ENCODE data around the gene ZNF248.
A peak's percentile ranks its signal among the peaks of the same experiment; 100 is the strongest.

Gene ZNF248

DNA sequence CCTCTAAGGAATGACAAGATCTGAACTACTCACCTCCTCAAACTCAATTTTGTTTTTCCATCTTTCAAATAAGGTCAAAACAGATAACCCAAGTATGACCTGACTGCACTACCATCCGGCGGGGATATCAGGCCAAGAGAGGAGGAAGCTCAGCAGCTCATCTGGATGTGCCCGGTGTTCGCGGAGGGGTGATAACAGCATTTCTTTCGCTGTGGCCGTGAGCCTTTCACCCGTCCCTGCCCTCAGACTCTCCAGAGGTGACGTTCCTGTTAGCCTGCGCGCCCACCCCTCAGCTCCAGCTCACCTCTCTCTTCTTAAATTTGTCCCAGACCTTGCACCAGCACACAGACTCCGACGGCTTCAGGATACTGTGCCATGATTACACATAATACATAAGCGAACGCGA, 526 bp downstream of the ZNF248 start:
- Histone ChIP-seq H3K9me3 (ENCODE audit: control extremely low read depth in 1 of 5, control insufficient read depth in 4 of 5, insufficient read depth in 2 of 5, low read depth in 1 of 5, low read length in 4 of 5) (peaks cover 0 to 5% (median 0%) of the 10 kb centered on the region in 5 experiments), H3K27me3 (replicated peaks in 2 of 5; ENCODE audit: control insufficient read depth in 4 of 5, insufficient read depth in 5 of 5, low read length in 4 of 5) (no peaks in the 10 kb centered on the region), H3K36me3 (ENCODE audit: control insufficient read depth in 4 of 4, insufficient read depth in 4 of 4, low read length in 3 of 4) (peaks cover 0 to 14% (median 10%) of the 10 kb centered on the region in 4 experiments), H3K27ac (ENCODE audit: insufficient read depth in 1 of 2, low read depth in 1 of 2, low read length in 2 of 2, poor library complexity in 1 of 2, severe bottlenecking in 2 of 2) (peak overlapping the region; percentile 83 to 89), H3K4me1 (ENCODE audit: control extremely low read depth in 1 of 4, control insufficient read depth in 4 of 4, insufficient read depth in 4 of 4, low read length in 3 of 4) (peaks cover 5 to 21% (median 12%) of the 10 kb centered on the region in 4 experiments), H3K4me3 (ENCODE audit: control insufficient read depth in 1 of 7, extremely low read depth in 1 of 7, insufficient read depth in 4 of 7, low read depth in 2 of 7, low read length in 6 of 7) (peak overlapping the region; percentile 82 to 98 (median 90))
- DNase-seq, result peak; percentile 15 to 70 (median 54)
- WGBS (ENCODE audit: insufficient coverage), result 0% methylated on average over 14 of the region's 16 CpGs
- ChIA-PET CTCF (no interaction called here), POLR2A (no interaction called here)

GRCh38 chr10:37855636-37856035, 1.8 kb downstream of the ZNF248 start:
- Histone ChIP-seq H3K4me3 (ENCODE audit: control insufficient read depth in 1 of 7, extremely low read depth in 1 of 7, insufficient read depth in 4 of 7, low read depth in 2 of 7, low read length in 6 of 7) (no peak overlapping the region), H3K9me3 (ENCODE audit: control extremely low read depth in 1 of 5, control insufficient read depth in 4 of 5, insufficient read depth in 2 of 5, low read depth in 1 of 5, low read length in 4 of 5) (peaks cover 0 to 8% (median 0%) of the 10 kb centered on the region in 5 experiments), H3K4me1 (ENCODE audit: control extremely low read depth in 1 of 4, control insufficient read depth in 4 of 4, insufficient read depth in 4 of 4, low read length in 3 of 4) (peaks cover 5 to 21% (median 12%) of the 10 kb centered on the region in 4 experiments), H3K27ac (ENCODE audit: insufficient read depth in 1 of 2, low read depth in 1 of 2, low read length in 2 of 2, poor library complexity in 1 of 2, severe bottlenecking in 2 of 2) (no peak overlapping the region), H3K36me3 (ENCODE audit: control insufficient read depth in 4 of 4, insufficient read depth in 4 of 4, low read length in 3 of 4) (peaks cover 0 to 20% (median 10%) of the 10 kb centered on the region in 4 experiments), H3K27me3 (replicated peaks in 2 of 5; ENCODE audit: control insufficient read depth in 4 of 5, insufficient read depth in 5 of 5, low read length in 4 of 5) (no peaks in the 10 kb centered on the region)
- ChIA-PET CTCF (no interaction called here), POLR2A (no interaction called here)
- DNase-seq, result no peak
- WGBS (ENCODE audit: insufficient coverage), result 95% methylated on average over 3 of the region's 4 CpGs

DNA sequence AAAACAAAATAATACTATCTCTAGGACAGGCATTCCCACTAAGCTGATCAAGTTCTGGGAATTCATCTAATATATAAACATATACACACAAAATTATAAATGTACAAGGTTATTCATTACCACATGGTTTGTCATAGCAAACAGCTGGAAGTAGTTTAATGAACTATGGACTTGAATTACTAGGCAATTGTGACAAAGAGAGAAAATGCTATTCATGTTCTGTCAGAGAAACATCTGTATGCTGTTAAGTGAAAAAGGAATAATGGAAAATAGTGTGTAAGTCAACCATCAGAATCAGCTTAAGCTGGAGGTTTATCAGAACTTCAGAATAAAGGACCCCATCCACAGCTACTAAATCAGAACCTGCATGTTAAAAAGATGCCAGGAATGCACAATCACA, 2.8 kb downstream of the ZNF248 start:
- Histone ChIP-seq H3K27me3 (replicated peaks in 2 of 5; ENCODE audit: control insufficient read depth in 4 of 5, insufficient read depth in 5 of 5, low read length in 4 of 5) (no peaks in the 10 kb centered on the region), H3K27ac (ENCODE audit: insufficient read depth in 1 of 2, low read depth in 1 of 2, low read length in 2 of 2, poor library complexity in 1 of 2, severe bottlenecking in 2 of 2) (no peak overlapping the region), H3K4me3 (ENCODE audit: control insufficient read depth in 1 of 7, extremely low read depth in 1 of 7, insufficient read depth in 4 of 7, low read depth in 2 of 7, low read length in 6 of 7) (no peak overlapping the region), H3K9me3 (ENCODE audit: control extremely low read depth in 1 of 5, control insufficient read depth in 4 of 5, insufficient read depth in 2 of 5, low read depth in 1 of 5, low read length in 4 of 5) (peaks cover 0 to 5% (median 2%) of the 10 kb centered on the region in 5 experiments), H3K36me3 (ENCODE audit: control insufficient read depth in 4 of 4, insufficient read depth in 4 of 4, low read length in 3 of 4) (peaks cover 0 to 24% (median 10%) of the 10 kb centered on the region in 4 experiments), H3K4me1 (ENCODE audit: control extremely low read depth in 1 of 4, control insufficient read depth in 4 of 4, insufficient read depth in 4 of 4, low read length in 3 of 4) (peaks cover 5 to 21% (median 12%) of the 10 kb centered on the region in 4 experiments)
- ChIA-PET CTCF (no interaction called here), POLR2A (interaction anchor here (0.5 kb wide), 1 partner anchor 855 kb away, joined by 3 read pairs; no protein-coding TSS in a partner anchor)
- DNase-seq, result no peak

DNA sequence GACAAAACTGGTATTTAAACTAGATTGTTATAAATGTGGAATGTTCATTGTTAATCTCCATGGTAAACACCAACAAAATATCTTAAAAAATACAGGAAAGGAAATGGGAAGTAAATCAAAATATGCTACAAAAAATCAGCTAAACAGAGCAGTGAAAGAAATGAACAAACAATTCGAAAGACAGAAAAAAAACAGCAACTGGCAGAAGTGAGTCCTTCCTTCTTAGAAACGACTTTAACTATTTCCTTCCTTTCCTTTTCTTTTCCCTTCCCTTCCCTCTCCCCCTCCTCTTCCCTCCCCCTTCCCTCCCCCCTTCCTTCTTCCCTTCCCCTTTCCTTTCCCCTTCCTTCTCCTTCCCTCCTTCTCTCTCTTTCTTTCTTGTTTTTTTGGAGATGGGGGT, 12.8 kb downstream of the ZNF248 start:
- peaks cover 14 to 65% (median 24%) of the 10 kb centered on the region in 4 experiments for H3K36me3 ChIP-seq (ENCODE audit: control insufficient read depth in 4 of 4, insufficient read depth in 4 of 4, low read length in 3 of 4)
- H3K4me3 ChIP-seq (ENCODE audit: control insufficient read depth in 1 of 7, extremely low read depth in 1 of 7, insufficient read depth in 4 of 7, low read depth in 2 of 7, low read length in 6 of 7), result no peak overlapping the region
- WGBS (ENCODE audit: insufficient coverage), result 100% methylated on average over 1 of the region's 2 CpGs
- H3K27ac ChIP-seq (ENCODE audit: insufficient read depth in 1 of 2, low read depth in 1 of 2, low read length in 2 of 2, poor library complexity in 1 of 2, severe bottlenecking in 2 of 2), result no peak overlapping the region
- ChIA-PET POLR2A (no interaction called here), CTCF (interaction anchor here (0.9 kb wide), 1 partner anchor 11 kb away, joined by 3 read pairs; no protein-coding TSS in a partner anchor)
- H3K9me3 ChIP-seq (ENCODE audit: control extremely low read depth in 1 of 5, control insufficient read depth in 4 of 5, insufficient read depth in 2 of 5, low read depth in 1 of 5, low read length in 4 of 5), result peaks cover 2 to 51% (median 24%) of the 10 kb centered on the region in 5 experiments
- no peak for DNase-seq
- no peaks in the 10 kb centered on the region for H3K27me3 ChIP-seq (replicated peaks in 2 of 5; ENCODE audit: control insufficient read depth in 4 of 5, insufficient read depth in 5 of 5, low read length in 4 of 5)
- no peaks in the 10 kb centered on the region for H3K4me1 ChIP-seq (ENCODE audit: control extremely low read depth in 1 of 4, control insufficient read depth in 4 of 4, insufficient read depth in 4 of 4, low read length in 3 of 4)

- DNase-seq, result no peak
- Histone ChIP-seq H3K9me3 (ENCODE audit: control extremely low read depth in 1 of 5, control insufficient read depth in 4 of 5, insufficient read depth in 2 of 5, low read depth in 1 of 5, low read length in 4 of 5) (peaks cover 8 to 74% (median 24%) of the 10 kb centered on the region in 5 experiments), H3K4me3 (ENCODE audit: control insufficient read depth in 1 of 7, extremely low read depth in 1 of 7, insufficient read depth in 4 of 7, low read depth in 2 of 7, low read length in 6 of 7) (no peak overlapping the region), H3K4me1 (ENCODE audit: control extremely low read depth in 1 of 4, control insufficient read depth in 4 of 4, insufficient read depth in 4 of 4, low read length in 3 of 4) (no peaks in the 10 kb centered on the region), H3K27me3 (replicated peaks in 2 of 5; ENCODE audit: control insufficient read depth in 4 of 5, insufficient read depth in 5 of 5, low read length in 4 of 5) (no peaks in the 10 kb centered on the region), H3K36me3 (ENCODE audit: control insufficient read depth in 4 of 4, insufficient read depth in 4 of 4, low read length in 3 of 4) (peaks cover 28 to 81% (median 43%) of the 10 kb centered on the region in 4 experiments), H3K27ac (ENCODE audit: insufficient read depth in 1 of 2, low read depth in 1 of 2, low read length in 2 of 2, poor library complexity in 1 of 2, severe bottlenecking in 2 of 2) (no peak overlapping the region)
- WGBS (ENCODE audit: insufficient coverage), result 100% methylated on average over 2 of the region's 2 CpGs
- CTCF ChIA-PET, result no interaction called here
- POLR2A ChIA-PET, result no interaction called here
Measured at GRCh38 chr10:37839243-37839642, 18.2 kb downstream of the ZNF248 start.

DNA sequence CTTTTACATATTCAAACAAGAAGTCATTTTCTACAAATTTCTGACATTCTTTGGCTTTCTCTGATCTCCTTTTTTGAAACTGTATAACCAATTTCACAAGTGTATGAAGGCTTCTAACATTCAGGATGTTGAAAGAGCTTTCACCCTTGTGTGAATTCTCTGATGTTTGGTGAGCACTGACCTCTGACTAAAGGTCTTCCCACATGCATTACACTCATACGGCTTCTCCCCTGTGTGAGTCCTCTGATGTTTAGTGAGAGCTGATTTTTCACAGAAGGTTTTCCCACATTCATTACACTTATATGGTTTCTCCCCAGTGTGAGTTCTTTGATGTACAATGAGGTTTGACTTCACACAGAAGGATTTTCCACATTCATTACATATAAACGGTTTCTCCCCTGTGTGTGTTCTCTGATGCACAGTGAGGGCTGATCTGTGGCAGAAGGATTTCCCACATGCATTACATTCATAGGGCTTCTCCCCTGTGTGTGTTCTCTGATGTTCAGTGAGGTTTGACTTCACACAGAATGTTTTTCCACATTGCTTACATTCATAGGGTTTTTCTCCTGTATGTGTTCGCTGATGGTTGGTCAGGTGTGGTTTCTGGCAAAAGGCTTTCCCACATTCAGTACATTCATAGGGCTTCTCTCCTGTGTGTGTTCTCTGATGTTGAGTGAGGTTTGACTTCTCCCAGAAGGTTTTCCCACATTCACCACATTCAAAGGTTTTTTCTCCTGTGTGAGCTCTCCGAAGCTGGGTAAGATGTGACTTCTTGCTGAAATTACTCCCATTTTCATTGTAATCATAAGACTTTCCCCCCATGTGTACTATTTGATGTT, 25.7 kb downstream of the ZNF248 start:
- no peak overlapping the region for H3K27ac ChIP-seq (ENCODE audit: insufficient read depth in 1 of 2, low read depth in 1 of 2, low read length in 2 of 2, poor library complexity in 1 of 2, severe bottlenecking in 2 of 2)
- H3K4me3 ChIP-seq (ENCODE audit: control insufficient read depth in 1 of 7, extremely low read depth in 1 of 7, insufficient read depth in 4 of 7, low read depth in 2 of 7, low read length in 6 of 7), result peak overlapping the region in 1 of 7 experiments; percentile 31
- CTCF ChIA-PET, result no interaction called here
- H3K4me1 ChIP-seq (ENCODE audit: control extremely low read depth in 1 of 4, control insufficient read depth in 4 of 4, insufficient read depth in 4 of 4, low read length in 3 of 4), result no peaks in the 10 kb centered on the region
- POLR2A ChIA-PET, result no interaction called here
- peak in 1 of 3 donors; percentile 10 for DNase-seq
- H3K27me3 ChIP-seq (replicated peaks in 2 of 5; ENCODE audit: control insufficient read depth in 4 of 5, insufficient read depth in 5 of 5, low read length in 4 of 5), result no peaks in the 10 kb centered on the region
- peaks cover 48 to 95% (median 67%) of the 10 kb centered on the region in 4 experiments for H3K36me3 ChIP-seq (ENCODE audit: control insufficient read depth in 4 of 4, insufficient read depth in 4 of 4, low read length in 3 of 4)
- WGBS (ENCODE audit: insufficient coverage), result no CpG with 5 or more reads among the region's 4 CpGs
- peaks cover 19 to 91% (median 43%) of the 10 kb centered on the region in 5 experiments for H3K9me3 ChIP-seq (ENCODE audit: control extremely low read depth in 1 of 5, control insufficient read depth in 4 of 5, insufficient read depth in 2 of 5, low read depth in 1 of 5, low read length in 4 of 5)

- 100% methylated on average over 1 of the region's 1 CpG for WGBS (ENCODE audit: insufficient coverage)
- Histone ChIP-seq H3K36me3 (ENCODE audit: control insufficient read depth in 4 of 4, insufficient read depth in 4 of 4, low read length in 3 of 4) (peaks cover 20 to 46% (median 33%) of the 10 kb centered on the region in 4 experiments), H3K27me3 (replicated peaks in 2 of 5; ENCODE audit: control insufficient read depth in 4 of 5, insufficient read depth in 5 of 5, low read length in 4 of 5) (no peaks in the 10 kb centered on the region), H3K4me3 (ENCODE audit: control insufficient read depth in 1 of 7, extremely low read depth in 1 of 7, insufficient read depth in 4 of 7, low read depth in 2 of 7, low read length in 6 of 7) (no peak overlapping the region), H3K9me3 (ENCODE audit: control extremely low read depth in 1 of 5, control insufficient read depth in 4 of 5, insufficient read depth in 2 of 5, low read depth in 1 of 5, low read length in 4 of 5) (peaks cover 10 to 56% (median 29%) of the 10 kb centered on the region in 5 experiments), H3K27ac (ENCODE audit: insufficient read depth in 1 of 2, low read depth in 1 of 2, low read length in 2 of 2, poor library complexity in 1 of 2, severe bottlenecking in 2 of 2) (no peak overlapping the region), H3K4me1 (ENCODE audit: control extremely low read depth in 1 of 4, control insufficient read depth in 4 of 4, insufficient read depth in 4 of 4, low read length in 3 of 4) (no peaks in the 10 kb centered on the region)
- no peak for DNase-seq
- CTCF ChIA-PET, result no interaction called here
- POLR2A ChIA-PET, result no interaction called here
Measured at GRCh38 chr10:37826806-37827205, 30.6 kb downstream of the ZNF248 start.
